Stomach smooth muscle (tissue), 2 donors: ENCODE results near the gene NPL.

ENCODE experiments used
- H3K27ac ChIP-seq: one replicate; pipeline ENCODE4 v1.7.0; 2013; ENCODE audit warnings: mild to moderate bottlenecking, low read length, inconsistent platforms
- H3K27me3 ChIP-seq, 2 donors: one replicate each; pipeline ENCODE4 v1.7.0; 2013; ENCODE audit warnings: low read length in 2 of 2; ENCODE audit not compliant: insufficient read depth in 2 of 2, control insufficient read depth in 1 of 2
- H3K36me3 ChIP-seq, 2 donors: one replicate each; pipeline ENCODE4 v1.7.0; 2013; ENCODE audit warnings: low read length in 2 of 2; ENCODE audit not compliant: control insufficient read depth in 2 of 2, insufficient read depth in 2 of 2
- H3K4me1 ChIP-seq: one replicate; pipeline ENCODE4 v1.7.0; 2013; ENCODE audit warnings: low read length; ENCODE audit not compliant: control insufficient read depth, insufficient read depth
- H3K4me3 ChIP-seq, 2 donors: one replicate each; pipeline ENCODE4 v1.7.0; 2013; ENCODE audit warnings: low read length in 2 of 2
- H3K9ac ChIP-seq, 2 donors: one replicate each; pipeline ENCODE4 v1.7.0; 2013; ENCODE audit warnings: low read length in 2 of 2, mild to moderate bottlenecking in 1 of 2
- H3K9me3 ChIP-seq, 2 donors: one replicate each; pipeline ENCODE4 v1.7.0; 2013; ENCODE audit warnings: low read length in 2 of 2; ENCODE audit not compliant: control insufficient read depth in 2 of 2
- donor health status: healthy.
- donor health status: Pancreatic carcinoma.

Gene NPL

DNA sequence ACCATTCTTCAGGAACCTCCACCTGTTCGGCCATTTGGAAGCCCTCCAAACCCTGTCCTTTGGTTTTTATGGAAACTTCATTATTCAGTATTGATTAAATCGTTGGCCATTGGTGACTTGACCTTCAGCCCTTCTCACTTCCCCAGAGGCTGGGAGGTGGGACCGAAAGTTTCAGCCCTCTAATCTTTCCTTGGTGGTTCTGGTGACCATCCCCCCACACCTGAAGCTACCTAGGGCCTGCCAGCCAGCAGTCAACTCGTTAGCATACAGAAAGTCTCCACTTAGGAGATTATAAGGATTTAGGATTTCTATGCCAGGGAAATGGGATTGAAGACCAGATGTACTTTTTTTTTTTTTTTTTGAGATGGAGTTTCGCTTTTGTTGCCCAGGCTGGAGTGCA lies 56.3 kb downstream of the NPL start:
- no peaks in the 10 kb centered on the region for H3K27me3 ChIP-seq
- H3K4me3 ChIP-seq: no peak overlapping the region
- H3K27ac ChIP-seq: no peak overlapping the region
- peaks cover 3% of the 10 kb centered on the region for H3K4me1 ChIP-seq
- no peaks in the 10 kb centered on the region for H3K9me3 ChIP-seq
- no peak overlapping the region for H3K9ac ChIP-seq
- H3K36me3 ChIP-seq: peaks cover 17 to 40% of the 10 kb centered on the region in 2 donors

DNA sequence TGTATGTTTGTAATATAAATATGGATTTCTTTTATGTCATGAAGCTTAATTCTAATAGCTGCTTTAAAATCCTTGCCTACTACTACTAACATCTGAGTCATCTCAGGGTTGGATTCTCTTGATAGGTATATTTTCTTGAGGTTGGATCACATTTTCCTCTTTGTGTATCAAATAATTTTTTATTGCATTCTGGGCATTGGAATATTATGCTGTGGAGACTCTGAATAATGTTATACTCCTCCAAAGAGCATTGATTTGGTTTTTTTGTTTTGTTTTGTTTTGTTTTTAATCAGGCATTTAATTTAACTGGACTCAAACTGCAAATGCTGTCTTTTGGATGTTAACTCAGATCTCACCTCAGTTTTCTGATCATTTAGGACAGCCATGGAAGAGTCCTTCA lies 57.5 kb downstream of the NPL start:
- H3K36me3 ChIP-seq: peaks cover 20 to 47% of the 10 kb centered on the region in 2 donors

DNA sequence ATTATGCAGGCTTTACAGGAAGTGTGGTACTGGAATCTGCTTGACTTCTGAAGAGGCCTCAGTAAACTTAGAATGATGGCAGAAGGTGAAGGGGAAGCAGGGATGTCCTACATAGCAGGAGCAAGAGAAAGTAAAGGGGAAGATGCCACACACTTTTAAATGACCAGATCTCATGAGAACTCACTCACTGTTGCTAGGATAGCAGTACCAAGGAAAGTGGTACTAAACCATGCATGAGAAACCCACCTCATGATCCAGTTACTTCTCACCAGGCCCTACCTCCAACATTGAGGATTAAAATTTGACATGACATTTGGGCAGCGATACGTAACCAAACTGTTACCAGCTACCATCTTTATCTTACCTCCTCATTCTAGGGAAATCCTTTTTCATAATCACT lies 59.2 kb downstream of the NPL start:
- no peak overlapping the region for H3K27ac ChIP-seq
- H3K27me3 ChIP-seq: no peaks in the 10 kb centered on the region
- H3K36me3 ChIP-seq: peaks cover 30 to 60% of the 10 kb centered on the region in 2 donors
- H3K9me3 ChIP-seq: no peaks in the 10 kb centered on the region
- no peak overlapping the region for H3K9ac ChIP-seq
- H3K4me3 ChIP-seq: no peak overlapping the region
- no peaks in the 10 kb centered on the region for H3K4me1 ChIP-seq

More for the DNA sequence above, 57.5 kb downstream of the NPL start:
- Histone ChIP-seq H3K4me1 (peaks cover 3% of the 10 kb centered on the region), H3K27me3 (no peaks in the 10 kb centered on the region), H3K9me3 (no peaks in the 10 kb centered on the region), H3K4me3 (no peak overlapping the region), H3K9ac (no peak overlapping the region), H3K27ac (no peak overlapping the region)

DNA sequence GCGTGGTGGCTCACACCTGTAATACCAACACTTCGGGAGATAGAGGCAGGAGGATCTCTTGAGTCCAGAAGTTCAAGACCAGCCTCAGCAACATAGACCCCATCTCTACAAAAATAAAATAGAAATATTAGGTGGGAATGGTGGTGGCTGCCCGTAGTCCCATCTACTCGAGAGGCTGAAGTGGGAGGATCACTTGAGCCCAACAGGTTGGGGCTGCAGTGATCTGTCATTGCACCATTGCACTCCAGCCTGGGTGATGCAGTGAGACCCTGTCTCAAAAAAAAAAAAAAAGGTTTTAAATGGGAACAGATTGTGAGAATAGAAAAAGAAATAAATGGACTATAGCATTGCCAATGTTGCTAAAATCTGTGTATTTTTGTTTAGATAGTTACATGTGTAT lies 60.7 kb downstream of the NPL start:
- H3K27me3 ChIP-seq: no peaks in the 10 kb centered on the region
- H3K36me3 ChIP-seq: peaks cover 36 to 72% of the 10 kb centered on the region in 2 donors
- H3K27ac ChIP-seq: no peak overlapping the region
- H3K9me3 ChIP-seq: no peaks in the 10 kb centered on the region
- H3K9ac ChIP-seq: no peak overlapping the region
- no peaks in the 10 kb centered on the region for H3K4me1 ChIP-seq
- H3K4me3 ChIP-seq: no peak overlapping the region

DNA sequence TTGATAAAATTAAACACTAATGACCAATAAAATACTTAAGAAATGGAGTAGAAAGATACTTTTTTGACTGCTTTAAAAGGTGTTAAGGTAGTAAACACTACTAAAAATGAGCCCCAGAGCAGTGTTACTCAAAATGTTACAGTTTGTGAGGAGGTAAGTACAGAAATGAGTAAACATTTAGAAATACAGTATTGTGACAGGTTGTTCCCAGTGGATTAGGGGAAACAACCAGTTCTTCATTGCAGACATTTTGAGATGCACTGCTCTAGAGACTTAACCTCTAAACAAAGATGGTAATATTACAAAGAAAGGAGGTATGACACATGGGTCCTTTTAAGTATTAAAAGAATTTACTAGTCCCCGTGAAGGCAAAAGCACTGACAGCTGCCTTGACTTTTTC lies 62.3 kb downstream of the NPL start:
- Histone ChIP-seq H3K27me3 (no peaks in the 10 kb centered on the region), H3K4me1 (no peaks in the 10 kb centered on the region), H3K9ac (no peak overlapping the region), H3K27ac (no peak overlapping the region), H3K9me3 (no peaks in the 10 kb centered on the region), H3K4me3 (no peak overlapping the region), H3K36me3 (peaks cover 38 to 72% of the 10 kb centered on the region in 2 donors)

DNA sequence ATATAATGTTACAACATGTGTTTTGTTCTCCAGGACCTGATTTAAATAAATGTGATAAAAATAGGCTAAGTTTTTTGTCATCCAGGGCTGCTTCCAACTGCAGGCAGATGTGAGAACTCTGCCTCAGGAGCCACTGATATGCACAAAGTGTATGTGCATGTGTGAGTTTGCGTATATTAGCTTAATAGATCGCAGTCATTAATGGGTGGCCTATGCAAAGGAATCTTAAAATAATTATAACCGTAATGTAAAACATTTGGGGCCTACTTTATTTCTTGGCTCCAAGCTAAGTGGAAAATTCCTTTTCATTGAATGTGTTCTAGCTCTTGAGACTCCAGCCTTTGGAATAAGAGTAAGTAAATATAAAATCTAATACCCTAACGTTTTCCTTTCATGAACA lies 66.3 kb downstream of the NPL start:
- H3K27ac ChIP-seq: no peak overlapping the region
- no peaks in the 10 kb centered on the region for H3K4me1 ChIP-seq
- H3K4me3 ChIP-seq: no peak overlapping the region
- H3K9me3 ChIP-seq: no peaks in the 10 kb centered on the region
- H3K36me3 ChIP-seq: peaks cover 64 to 78% of the 10 kb centered on the region in 2 donors
- no peak overlapping the region for H3K9ac ChIP-seq
- no peaks in the 10 kb centered on the region for H3K27me3 ChIP-seq

DNA sequence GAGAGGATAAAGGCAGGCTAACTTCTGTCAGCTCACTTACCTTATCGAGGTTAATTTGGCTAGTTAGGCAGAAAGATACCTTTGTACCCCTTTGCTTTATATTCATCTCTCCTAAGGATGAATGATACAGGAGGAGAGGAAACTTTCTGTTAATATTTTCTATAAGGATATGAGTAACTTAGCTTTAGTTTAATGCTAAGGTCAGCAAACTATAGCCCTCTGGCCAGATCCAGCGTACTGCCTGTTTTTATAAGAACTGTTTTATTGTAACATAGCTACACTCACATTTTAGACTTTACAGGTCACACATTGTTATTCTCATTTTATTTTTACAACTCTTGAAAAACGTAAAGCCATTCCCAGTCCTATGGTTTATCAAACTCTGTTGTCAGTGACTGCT lies 67.6 kb downstream of the NPL start:
- Histone ChIP-seq H3K27ac (no peak overlapping the region), H3K36me3 (peaks cover 70 to 80% of the 10 kb centered on the region in 2 donors), H3K9ac (no peak overlapping the region), H3K9me3 (no peaks in the 10 kb centered on the region), H3K4me1 (no peaks in the 10 kb centered on the region), H3K4me3 (no peak overlapping the region), H3K27me3 (no peaks in the 10 kb centered on the region)

DNA sequence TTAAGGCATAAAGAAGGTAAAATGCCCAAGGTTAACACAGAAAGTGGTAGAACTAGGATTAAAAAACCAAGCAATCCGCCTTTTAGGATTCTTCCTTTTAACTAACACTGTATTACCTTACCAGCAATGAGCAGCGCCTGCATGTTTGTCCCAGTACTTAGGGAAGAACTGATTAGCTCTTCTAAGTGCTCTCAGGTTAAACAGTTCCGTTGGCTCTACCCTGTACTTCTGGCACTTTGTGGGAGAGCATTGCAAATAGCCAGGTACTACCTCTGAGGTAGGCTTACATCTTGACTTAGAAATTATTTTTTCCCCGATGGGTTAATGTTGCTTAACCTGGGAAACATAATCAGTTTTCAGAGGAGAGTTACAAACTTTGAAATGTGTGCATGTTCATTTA lies 71.1 kb downstream of the NPL start:
- H3K36me3 ChIP-seq: peaks cover 62 to 74% of the 10 kb centered on the region in 2 donors
- no peaks in the 10 kb centered on the region for H3K9me3 ChIP-seq

DNA sequence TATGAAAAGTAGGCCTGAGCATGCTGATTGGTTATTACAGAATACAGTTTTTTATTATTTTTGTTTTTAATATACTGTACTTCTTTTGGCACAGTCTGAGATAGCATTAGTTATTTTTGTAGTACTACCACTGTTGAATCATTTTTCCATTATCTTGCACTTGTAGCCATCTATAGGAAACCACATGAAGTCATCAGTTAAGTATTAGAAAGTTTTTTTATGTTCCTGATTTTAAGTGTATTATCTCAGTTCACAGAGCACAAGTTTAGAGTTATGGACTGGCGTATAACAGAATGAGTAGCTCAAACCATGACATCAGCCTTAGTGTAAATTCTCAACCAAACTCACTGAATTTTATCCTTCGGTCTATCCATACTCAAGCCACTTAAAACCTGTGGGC lies 72.4 kb downstream of the NPL start:
- Histone ChIP-seq H3K27ac (no peak overlapping the region), H3K27me3 (no peaks in the 10 kb centered on the region), H3K36me3 (peaks cover 63 to 76% of the 10 kb centered on the region in 2 donors), H3K4me1 (no peaks in the 10 kb centered on the region), H3K9ac (no peak overlapping the region), H3K4me3 (no peak overlapping the region), H3K9me3 (no peaks in the 10 kb centered on the region)

More for the DNA sequence above, 71.1 kb downstream of the NPL start:
- Histone ChIP-seq H3K9ac (no peak overlapping the region), H3K27ac (no peak overlapping the region), H3K4me3 (no peak overlapping the region), H3K27me3 (no peaks in the 10 kb centered on the region), H3K4me1 (no peaks in the 10 kb centered on the region)

DNA sequence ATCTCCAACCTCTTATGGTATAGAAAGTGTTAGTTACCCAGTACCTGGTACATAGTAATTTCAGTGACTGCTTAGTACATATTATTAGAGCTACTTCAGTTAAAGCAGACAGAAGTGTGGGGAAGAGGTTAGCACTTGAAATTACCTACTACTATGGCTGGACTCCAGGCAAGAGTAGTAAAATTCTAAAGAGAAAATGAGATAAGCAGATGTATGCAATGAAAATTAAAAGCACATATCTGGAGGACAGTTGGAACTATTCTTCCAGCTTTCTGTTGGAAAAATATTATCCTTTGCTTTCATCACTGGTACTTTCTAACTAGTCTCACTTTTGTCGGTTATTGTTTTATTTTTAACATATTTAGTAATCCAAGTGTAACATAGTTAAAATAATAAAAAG lies 73.3 kb downstream of the NPL start:
- H3K36me3 ChIP-seq: peaks cover 63 to 75% of the 10 kb centered on the region in 2 donors
- no peak overlapping the region for H3K9ac ChIP-seq
- H3K4me3 ChIP-seq: no peak overlapping the region

DNA sequence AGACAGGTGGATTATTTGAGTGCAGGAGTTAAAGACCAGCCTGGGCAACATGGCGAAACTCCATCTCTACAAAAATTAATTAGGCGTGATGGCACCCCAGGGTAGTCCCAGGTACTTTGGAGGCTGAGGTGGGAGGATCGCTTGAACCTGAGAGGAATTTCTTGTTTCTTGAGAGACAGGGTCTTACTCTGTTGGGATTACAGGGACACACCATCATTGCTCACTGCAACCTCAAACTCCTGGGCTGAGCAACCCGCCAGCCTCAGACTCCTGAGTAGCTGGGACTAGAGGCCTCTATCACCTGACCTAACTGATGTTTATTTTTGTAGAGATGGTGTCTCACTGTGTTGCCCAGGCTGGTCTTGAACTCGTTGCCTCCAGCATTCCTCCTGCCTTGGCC lies 74.4 kb downstream of the NPL start:
- Histone ChIP-seq H3K4me1 (no peaks in the 10 kb centered on the region), H3K27me3 (no peaks in the 10 kb centered on the region), H3K9ac (no peak overlapping the region), H3K4me3 (no peak overlapping the region), H3K27ac (no peak overlapping the region), H3K36me3 (peaks cover 57 to 73% of the 10 kb centered on the region in 2 donors), H3K9me3 (no peaks in the 10 kb centered on the region)

More for the DNA sequence above, 73.3 kb downstream of the NPL start:
- Histone ChIP-seq H3K27ac (no peak overlapping the region), H3K9me3 (no peaks in the 10 kb centered on the region), H3K4me1 (no peaks in the 10 kb centered on the region), H3K27me3 (no peaks in the 10 kb centered on the region)
